Activated T-cell treated with anti-CD3 and anti-CD28 coated beads, Interleukin-2, amount 50 U/mL, for 24 hours (primary cell): Measurements from ENCODE around the gene PSMB5.

Experiments
- DNase-seq: peaks from one replicate; pipeline ENCODE4 v3.0.0-alpha.2; 2020
- H3K27ac Mint-ChIP-seq: 2 replicates; pipeline ENCODE4 v1.8.0; 2020; ENCODE audit warnings: mild to moderate bottlenecking, mixed read lengths
- H3K27me3 Mint-ChIP-seq: 2 replicates; pipeline ENCODE4 v1.8.0; 2020; ENCODE audit warnings: mixed read lengths
- H3K36me3 Mint-ChIP-seq: 2 replicates; pipeline ENCODE4 v1.8.0; 2020; ENCODE audit warnings: low read depth, mixed read lengths
- H3K4me1 Mint-ChIP-seq: 2 replicates; pipeline ENCODE4 v1.8.0; 2020; ENCODE audit warnings: low read depth, mixed read lengths
- H3K4me3 Mint-ChIP-seq: 2 replicates; pipeline ENCODE4 v1.8.0; 2020; ENCODE audit warnings: mild to moderate bottlenecking, moderate library complexity, mixed read lengths
- H3K9me3 Mint-ChIP-seq: 2 replicates; pipeline ENCODE4 v1.8.0; 2020; ENCODE audit warnings: mixed read lengths

PSMB5 gene

DNA sequence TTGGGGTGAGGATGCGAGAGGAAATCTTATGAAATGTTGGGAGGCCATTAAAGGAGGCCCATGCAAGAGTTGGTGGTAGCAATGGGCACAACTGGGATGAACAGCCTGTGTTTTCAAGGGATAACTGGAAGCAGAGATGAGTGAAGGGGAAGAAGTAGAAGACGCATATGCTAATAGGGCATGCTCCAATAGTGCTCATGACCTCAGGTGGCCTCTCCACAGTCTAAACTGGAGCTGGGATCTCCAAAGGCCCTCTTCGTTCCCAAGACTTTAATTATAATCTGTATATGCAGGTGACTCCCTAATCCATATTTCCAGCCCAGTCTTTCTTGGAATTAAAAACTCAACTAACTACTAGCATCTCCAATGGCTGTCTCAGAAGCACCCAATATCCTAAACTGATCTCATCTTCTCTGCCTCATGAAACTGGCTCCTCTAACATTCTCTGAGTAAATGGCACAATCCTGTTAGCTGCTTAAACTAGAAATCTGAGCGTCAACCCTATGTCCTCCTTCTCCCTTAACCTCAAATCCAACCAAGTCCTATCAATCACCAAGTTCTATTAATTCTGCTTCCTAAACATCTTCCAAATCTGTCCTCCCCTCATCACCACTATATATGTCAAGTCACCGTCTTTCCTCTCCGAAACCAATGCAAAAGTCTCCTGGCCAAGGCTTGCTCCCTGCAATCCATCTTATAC lies 49.6 kb downstream of the PSMB5 start:
- DNase-seq, result no peak
- Mint-ChIP-seq H3K9me3 (no peaks in the 10 kb centered on the region), H3K27ac (no peak overlapping the region), H3K36me3 (peaks cover 18% of the 10 kb centered on the region), H3K4me1 (peaks cover 3% of the 10 kb centered on the region), H3K4me3 (no peak overlapping the region), H3K27me3 (peaks cover under 1% of the 10 kb centered on the region)

DNA sequence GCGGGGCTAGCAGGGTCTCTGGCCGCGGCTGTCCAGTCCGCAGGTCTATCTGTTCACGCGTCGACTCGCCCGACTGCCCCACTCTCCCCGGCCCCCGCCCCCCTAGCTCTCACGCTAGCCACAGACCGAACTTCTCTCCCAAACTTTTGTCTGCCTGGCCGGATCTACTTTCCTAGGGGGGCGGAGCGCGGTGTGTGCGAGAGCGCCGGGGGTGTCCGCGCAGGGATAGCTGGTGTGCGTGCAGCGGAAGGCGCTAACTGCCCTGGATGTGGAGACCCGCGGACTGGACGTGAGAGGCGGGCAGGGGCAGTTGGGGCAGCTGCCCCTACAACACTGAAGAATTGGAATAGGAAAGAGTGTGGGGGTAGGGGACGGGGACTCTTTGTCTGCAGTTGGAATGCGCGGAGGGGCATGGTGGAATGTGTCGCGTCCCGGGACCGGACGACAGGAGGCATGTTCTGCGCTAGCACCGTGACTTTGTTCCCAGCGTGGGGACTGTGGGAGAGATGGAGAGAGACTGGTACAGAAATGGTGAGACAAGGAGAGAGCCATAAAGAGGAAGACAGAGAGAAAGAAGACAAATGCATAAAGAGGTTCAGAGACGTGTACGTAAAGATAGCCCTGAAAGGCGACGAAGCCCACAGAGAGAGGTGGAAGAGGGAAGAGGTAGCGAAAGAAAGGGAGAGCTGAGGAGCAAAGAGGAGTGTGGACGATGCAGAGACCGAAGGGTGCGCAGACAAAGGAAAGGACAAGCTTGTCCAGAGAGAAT lies 52.0 kb downstream of the PSMB5 start, which contains the start of gene AJUBA:
Gene AJUBA (minus strand): TSS at position 75 of the 769 bp plus-strand sequence. CDS start 285 bp downstream, outside the sequence.
- Mint-ChIP-seq H3K27ac (no peak within 1 kb of the TSS), H3K36me3 (peaks cover 9% of the 10 kb centered on the region)
- DNase-seq, result peak; percentile 85

DNA sequence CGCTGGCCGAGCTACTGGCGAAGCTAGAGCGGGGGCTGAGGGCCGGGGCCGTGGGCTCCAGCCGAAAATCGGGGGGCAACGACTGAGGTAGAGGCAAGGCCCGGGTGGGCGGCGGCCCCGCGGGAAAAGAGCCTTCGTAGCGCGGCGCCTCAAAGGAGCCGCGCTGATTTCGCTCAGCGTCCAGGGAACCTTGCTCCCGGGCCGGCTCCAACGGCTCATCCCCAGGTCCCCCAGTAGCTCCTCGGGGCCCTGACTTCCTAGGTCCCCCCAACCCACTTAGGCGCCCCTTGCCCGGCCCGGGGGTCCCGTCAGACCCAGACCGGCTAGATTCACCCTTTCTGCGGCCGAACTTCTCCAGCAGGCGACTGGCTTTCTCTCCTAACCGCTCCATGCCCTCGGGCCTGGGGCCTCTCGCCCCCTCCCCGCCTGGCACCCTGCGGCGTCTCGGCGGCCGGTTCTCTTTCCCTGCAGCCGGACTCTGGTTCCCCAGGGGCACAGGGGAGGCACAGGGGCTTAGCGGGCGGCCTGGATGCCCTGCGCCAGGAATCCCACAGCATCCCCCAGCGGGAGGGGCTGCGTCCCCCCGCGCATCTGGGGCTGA lies 52.7 kb downstream of the PSMB5 start:
- H3K4me1 Mint-ChIP-seq, result peaks cover 7% of the 10 kb centered on the region
- H3K4me3 Mint-ChIP-seq, result no peak overlapping the region
- H3K36me3 Mint-ChIP-seq, result peaks cover 2% of the 10 kb centered on the region
- no peak for DNase-seq
- peaks cover 3% of the 10 kb centered on the region for H3K27me3 Mint-ChIP-seq
- H3K27ac Mint-ChIP-seq, result no peak overlapping the region
- H3K9me3 Mint-ChIP-seq, result no peaks in the 10 kb centered on the region

More for the DNA sequence above, 52.0 kb downstream of the PSMB5 start, which contains the start of gene AJUBA:
- Mint-ChIP-seq H3K4me1 (peaks cover 7% of the 10 kb centered on the region), H3K4me3 (no peak within 1 kb of the TSS), H3K9me3 (no peaks in the 10 kb centered on the region), H3K27me3 (peaks cover 3% of the 10 kb centered on the region)

DNA sequence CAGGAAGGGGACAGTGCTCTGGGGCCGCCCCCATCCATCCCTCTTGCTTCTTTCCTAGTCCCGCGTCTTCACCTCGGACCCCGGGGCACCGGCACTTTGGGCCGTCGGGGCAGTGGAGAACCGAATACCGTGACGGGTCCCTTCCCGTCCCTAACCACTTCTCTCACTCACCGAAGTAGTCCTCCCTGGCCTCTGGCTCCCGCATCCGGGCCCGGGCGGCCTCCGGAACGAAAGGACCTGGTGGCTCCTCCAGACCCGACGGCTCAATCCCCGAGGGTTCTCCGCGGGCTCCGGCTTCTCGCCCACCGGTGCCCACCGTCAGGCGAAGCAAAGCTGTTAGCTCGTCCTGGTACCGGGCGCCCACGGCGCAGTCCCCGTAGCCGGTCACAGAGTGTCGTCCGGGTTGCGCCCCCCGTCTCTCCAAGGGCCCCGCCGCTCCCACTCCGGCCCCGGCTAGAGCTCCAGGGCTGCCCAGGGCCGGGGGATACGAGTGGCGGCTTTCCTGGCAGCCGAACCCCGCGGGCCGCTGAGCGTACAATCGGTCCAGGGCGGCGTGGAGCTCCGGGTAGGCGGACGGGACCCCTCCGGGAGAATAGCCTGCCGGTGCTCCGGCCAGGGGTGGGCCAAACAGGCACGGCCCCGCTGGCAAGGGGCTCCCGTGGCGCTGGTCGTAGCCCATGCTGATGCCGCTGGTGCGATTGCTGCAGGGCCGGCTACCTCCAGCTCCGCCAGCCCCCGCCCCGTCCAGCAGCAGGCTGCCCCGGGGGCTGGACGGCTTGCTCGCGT lies 53.4 kb downstream of the PSMB5 start:
- no peak overlapping the region for H3K27ac Mint-ChIP-seq
- peak overlapping the region; percentile 35 for H3K4me3 Mint-ChIP-seq
- H3K4me1 Mint-ChIP-seq, result peaks cover 7% of the 10 kb centered on the region
- H3K36me3 Mint-ChIP-seq, result no peaks in the 10 kb centered on the region
- H3K27me3 Mint-ChIP-seq, result peaks cover 3% of the 10 kb centered on the region
- peak; percentile 60 for DNase-seq
- no peaks in the 10 kb centered on the region for H3K9me3 Mint-ChIP-seq

DNA sequence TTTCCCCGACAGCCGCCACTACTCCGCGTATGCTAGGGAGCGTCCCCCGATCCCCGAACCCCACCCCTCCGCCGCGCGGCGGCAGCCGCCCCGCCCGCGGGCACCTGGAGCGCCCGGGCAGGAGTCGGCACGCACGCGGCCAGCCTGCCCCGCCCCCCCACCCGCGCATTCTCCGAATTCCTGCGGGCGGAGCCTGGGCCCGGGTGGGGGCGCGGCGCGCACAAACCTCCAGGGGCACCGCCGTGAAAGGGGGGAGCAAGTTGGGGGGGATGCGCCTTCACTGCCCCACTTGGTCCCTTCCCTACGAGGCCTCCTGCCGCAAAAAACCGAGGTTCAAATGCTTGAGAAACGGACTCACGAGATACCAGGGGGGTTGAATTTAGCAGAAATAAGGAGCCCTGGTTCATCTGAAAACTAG lies 54.0 kb downstream of the PSMB5 start:
- peaks cover 3% of the 10 kb centered on the region for H3K27me3 Mint-ChIP-seq
- peak; percentile 69 for DNase-seq
- H3K4me1 Mint-ChIP-seq, result peaks cover 7% of the 10 kb centered on the region
- H3K36me3 Mint-ChIP-seq, result no peaks in the 10 kb centered on the region
- no peak overlapping the region for H3K27ac Mint-ChIP-seq
- no peaks in the 10 kb centered on the region for H3K9me3 Mint-ChIP-seq
- peak overlapping the region; percentile 52 for H3K4me3 Mint-ChIP-seq

DNA sequence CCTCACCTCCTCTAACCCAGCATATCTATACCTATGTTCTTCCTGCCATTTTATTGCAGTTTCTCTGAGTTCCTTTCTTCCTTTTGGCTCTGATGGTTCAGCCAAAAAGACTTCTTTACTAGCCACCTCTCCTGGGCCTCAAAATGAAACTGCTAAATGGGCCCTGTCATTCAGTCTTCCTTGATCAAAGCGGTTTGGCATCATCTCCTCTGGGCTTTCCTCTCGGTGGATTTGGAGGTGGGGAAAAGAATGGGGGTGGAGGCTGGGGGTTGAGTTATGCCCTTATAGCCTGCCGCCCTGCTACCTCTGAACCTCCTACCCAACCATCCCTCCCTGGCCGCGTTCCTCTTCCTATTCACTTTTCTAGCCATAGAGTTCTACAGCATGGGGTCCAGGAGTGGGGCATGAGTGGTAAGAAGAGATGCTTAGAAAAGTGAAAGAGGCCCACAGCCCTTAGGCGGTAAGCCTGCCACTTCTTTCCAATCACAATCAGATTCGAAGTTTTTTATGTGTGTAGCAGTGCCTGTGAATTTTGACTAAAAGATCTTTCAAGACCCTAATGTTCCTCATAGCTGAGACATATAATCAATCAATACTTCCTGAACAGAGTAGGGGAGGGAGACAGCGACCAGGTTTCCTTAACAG lies 54.8 kb downstream of the PSMB5 start:
- Mint-ChIP-seq H3K27me3 (peaks cover 3% of the 10 kb centered on the region), H3K4me1 (peaks cover 7% of the 10 kb centered on the region), H3K27ac (no peak overlapping the region), H3K4me3 (no peak overlapping the region), H3K36me3 (no peaks in the 10 kb centered on the region), H3K9me3 (no peaks in the 10 kb centered on the region)
- no peak for DNase-seq

DNA sequence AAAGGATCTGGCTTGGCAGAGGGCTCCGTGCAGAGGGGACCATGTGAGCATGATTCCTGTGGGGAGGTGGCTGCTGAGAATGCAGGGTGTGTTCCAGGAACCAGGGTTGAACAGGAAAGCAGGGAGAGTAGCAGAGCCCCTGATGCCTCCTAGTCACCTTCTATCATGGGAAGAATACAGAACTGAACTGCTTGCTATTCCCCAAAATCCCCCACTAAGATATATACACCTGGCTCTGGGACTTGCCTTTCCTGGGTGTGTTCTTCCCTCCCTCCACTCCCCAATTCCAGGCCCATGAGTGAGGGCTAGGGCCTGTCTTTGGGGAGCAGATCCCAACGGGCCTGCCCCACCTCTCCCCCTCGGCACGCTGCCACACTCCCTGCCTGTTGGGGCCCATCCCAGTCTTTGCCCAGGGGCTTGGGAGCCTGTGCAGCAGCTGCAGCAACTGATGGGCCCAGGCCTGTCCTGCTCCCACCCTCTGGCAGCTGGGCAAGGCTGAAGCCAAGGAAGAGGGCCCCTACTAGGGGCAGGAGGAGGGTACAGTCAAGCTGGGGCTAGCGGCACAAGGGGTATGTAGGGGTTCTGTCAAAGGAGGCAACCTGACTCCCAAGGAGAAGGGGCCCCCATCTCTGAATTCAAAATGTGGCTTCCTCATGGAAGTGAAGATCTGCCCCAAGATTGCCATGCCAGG lies 55.6 kb downstream of the PSMB5 start:
- Mint-ChIP-seq H3K36me3 (no peaks in the 10 kb centered on the region), H3K9me3 (no peaks in the 10 kb centered on the region), H3K27me3 (peaks cover 3% of the 10 kb centered on the region), H3K4me3 (no peak overlapping the region), H3K27ac (no peak overlapping the region), H3K4me1 (peaks cover 7% of the 10 kb centered on the region)
- DNase-seq, result no peak

DNA sequence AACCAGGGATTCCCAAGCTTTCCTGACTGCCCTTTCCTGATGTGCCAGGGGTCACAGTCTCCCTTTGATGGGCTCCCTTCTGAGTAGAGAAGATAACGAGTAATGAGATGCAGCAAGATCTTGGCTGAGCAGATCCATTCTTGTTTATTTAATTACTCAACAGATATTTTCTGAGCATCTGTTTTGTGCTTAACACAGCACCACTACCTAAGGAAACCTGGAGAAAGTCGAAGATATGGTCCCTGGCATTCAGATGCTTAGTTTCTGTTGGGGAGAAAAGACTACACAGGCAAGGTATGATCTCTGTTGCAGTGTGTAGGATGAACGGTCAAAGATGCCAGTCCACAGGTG lies 56.2 kb downstream of the PSMB5 start:
- Mint-ChIP-seq H3K4me3 (no peak overlapping the region), H3K27ac (no peak overlapping the region), H3K36me3 (no peaks in the 10 kb centered on the region), H3K4me1 (peaks cover 7% of the 10 kb centered on the region), H3K9me3 (no peaks in the 10 kb centered on the region), H3K27me3 (peaks cover 3% of the 10 kb centered on the region)
- no peak for DNase-seq

DNA sequence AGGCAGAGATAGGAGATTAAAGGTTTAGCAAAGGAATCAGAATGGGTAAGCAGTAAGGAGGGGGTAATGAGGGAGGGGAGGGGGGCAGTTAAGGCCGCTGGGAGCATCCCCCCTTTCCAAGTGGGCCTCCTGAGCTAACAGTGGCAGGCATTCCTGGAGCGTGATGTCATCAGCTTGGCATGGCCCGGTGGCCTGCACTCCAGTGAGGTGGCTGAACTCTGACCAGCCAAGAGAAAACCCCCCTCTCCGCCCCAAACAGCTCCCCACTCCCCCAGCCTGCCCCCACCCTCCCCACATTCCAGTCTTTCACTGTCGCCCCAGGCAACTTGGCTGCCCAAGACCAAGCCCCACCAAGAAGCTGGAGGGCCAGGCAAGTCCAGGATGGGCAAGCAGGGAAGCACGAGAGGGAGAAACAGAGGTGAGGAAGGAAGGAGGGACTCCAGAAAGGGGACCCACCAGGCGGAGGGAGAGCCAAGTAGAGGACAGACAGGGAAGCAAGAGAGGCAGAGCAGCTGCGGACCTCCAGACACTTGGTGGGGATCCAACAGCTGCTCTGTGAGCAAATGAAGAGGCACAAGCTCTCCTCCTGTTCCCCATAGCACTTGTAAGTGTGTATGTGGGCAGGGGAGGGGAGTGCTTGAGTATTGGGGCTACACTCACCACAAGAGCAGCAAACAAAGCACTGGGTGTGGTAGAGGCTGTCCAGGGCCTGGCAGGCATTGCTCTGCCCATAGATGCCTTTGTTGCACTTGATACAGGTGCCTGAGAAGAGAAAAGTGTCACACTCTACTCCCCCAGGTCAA lies 56.8 kb downstream of the PSMB5 start:
- Mint-ChIP-seq H3K9me3 (no peaks in the 10 kb centered on the region), H3K27me3 (peaks cover 3% of the 10 kb centered on the region), H3K27ac (no peak overlapping the region), H3K4me1 (peaks cover 7% of the 10 kb centered on the region), H3K36me3 (no peaks in the 10 kb centered on the region), H3K4me3 (no peak overlapping the region)
- no peak for DNase-seq

DNA sequence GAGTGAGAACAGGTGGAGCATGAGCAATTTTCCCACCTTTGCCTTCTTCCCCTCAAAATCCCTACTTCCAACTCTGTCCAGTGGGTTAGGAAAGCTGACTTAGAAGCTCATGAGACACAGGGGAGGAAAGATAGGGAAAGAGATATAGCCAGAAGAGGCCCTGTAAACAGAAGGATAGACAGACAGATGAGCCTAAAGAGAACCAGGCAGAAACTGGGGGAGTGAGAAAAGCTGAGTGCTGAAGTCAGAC lies 57.3 kb downstream of the PSMB5 start:
- Mint-ChIP-seq H3K4me3 (no peak overlapping the region), H3K27ac (no peak overlapping the region), H3K4me1 (peaks cover 7% of the 10 kb centered on the region), H3K36me3 (no peaks in the 10 kb centered on the region), H3K9me3 (no peaks in the 10 kb centered on the region), H3K27me3 (peaks cover 3% of the 10 kb centered on the region)
- no peak for DNase-seq

DNA sequence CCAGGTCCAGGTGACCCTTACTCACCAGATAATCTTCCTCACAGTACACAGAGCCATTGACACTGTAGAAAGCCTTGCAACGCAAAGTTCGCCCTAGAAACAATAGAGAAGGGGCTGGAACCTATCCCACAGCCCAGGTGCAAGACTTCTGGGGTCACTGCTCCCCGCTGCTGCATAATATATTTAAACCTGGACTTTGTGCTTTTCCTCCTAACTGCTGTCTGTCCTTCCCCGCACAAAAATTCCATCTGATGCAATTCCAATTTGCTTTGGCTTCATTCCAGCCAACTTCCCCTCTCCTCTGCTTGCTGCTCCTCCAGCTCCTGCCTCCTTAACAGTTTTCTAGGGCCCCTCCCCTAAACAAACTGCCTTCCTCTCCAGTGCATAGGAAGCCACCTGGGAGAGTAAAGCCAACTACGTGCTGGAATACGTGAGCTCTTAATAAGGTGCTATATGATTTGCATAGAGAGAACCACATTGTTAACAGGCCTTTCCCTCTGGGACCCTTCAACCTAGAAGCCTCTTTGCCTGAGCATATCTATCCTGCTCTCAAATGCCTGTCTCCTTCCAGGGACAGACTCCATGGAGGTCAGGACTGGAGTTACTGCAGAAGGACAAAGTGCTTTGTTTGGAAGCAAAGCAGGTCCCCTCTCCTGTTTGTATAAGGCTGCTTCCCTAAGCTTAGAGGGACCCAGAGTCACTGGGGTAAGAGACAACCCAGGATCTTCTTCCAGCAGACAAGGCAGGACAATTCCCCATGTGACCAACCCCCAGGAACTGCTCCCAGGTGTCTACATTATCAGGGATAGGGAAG lies 57.9 kb downstream of the PSMB5 start:
- H3K9me3 Mint-ChIP-seq, result no peaks in the 10 kb centered on the region
- H3K27me3 Mint-ChIP-seq, result peaks cover 3% of the 10 kb centered on the region
- DNase-seq, result no peak
- H3K4me3 Mint-ChIP-seq, result no peak overlapping the region
- H3K4me1 Mint-ChIP-seq, result peaks cover 7% of the 10 kb centered on the region
- H3K27ac Mint-ChIP-seq, result no peak overlapping the region
- H3K36me3 Mint-ChIP-seq, result no peaks in the 10 kb centered on the region
